GM21619 (cell line): ENCODE measurements around the gene CRACDL.
"Not testable (repeated sequence)": the region's sequence is repeated elsewhere in the genome, so short reads cannot be mapped to it uniquely, and the experiment has no call there.

Experiments
- ATAC-seq: cut with Tn5 transposase; IDR thresholded peaks from one replicate; pipeline ENCODE4 v1.9.1; 2021; ENCODE audit not compliant: unreplicated experiment

The CRACDL gene

DNA sequence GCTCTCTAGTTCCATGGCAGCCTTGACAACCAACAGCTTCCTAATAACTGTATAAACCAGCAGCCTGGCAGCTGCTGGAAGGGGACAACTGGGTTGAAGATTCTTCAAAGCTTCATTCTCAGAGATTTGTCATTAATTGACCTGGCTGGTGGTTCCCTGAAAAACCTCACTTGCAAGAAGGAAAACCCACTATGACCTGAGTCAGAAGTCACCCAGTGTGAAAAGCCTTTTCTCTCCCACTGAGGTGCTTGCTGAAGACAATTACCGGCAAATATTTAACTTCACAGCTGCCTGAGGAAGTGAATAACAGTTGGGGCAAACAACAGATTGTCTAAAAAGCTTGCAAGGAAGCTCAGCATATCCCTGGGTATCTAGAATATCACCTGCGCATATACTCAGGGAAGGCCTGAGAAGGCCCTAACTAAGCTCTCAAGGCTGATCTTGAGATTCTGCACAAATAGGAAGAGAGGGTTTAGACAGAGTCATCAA, 49.9 kb downstream of the CRACDL start:
- ATAC-seq = no peak

DNA sequence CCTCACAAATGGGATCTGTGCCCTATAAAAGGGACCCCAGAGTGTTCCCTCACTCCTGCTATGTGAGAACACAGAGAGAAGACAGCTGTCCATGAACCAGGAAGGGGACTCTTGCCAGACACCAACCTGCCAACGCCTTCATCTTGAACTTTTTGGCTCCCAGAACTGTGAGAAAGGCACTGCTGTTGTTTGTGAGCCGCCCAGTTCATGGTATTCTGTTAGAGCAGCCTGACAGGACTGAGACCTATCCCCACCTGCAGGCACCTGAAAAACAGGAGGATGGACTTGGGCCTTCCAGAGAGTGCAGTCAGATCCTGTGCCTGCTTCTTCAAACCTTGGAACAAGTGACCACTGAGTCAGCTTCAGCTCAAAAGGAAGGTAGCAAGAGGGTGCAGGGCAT, 51.4 kb downstream of the CRACDL start:
- no peak for ATAC-seq

DNA sequence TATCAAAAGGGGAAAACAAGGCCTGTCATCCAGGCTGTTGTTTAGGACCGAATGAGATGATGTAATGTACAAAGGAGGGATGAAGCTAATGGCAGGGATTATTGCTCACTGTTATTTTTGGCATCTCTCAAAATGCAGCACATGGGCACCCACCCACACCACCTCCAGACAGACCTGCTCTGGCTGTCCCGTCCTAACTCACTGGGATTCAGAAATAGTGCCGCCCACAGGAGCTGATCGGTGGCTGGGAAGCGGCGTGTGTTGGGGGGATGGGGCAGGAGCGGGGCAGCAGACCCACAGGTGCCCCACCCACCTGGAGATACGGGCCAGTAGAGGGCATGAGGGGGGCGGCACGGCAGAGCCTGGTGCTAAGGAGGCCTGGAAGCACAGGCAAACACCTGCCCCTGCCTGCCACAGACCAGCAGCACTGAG, 52.2 kb downstream of the CRACDL start:
- no peak for ATAC-seq

DNA sequence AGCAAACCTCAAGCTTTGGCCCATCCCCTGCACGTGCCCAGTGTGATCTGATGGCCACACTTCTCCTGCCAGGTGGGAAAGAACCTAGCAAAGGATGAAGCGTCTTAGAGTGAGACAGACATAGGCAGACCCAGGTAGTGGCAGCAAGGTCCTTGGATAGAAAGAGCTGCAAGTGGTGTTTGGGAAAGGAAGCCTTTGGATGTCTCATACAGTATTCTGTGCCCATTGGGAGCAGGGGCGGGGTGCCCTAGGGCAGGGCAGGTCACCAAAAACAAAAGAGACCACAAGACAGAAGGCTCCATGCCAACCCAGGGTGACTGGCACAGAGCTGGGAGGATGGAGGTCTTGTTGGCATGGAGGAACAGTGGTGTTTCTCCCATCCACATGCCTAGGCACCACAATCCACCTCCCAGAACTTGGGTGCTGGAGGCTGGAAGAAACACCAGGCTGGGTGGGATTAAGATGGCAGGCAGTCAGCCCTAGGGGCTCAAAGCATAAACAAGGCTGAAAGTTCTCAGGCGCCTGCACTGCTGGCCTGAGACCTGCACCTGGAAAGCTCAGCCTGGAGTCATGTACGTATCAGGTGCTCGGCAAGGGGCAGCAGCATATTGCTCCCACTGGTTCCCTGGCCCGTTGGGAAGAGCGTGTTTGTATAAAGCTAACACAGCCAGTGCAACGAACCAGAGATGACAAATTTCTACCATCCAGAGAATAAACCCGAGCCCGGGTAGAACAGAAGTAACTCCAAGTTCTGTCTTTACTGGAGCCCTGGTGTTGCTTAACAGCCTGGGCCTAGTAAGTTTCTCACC, 52.9 kb downstream of the CRACDL start:
- no peak for ATAC-seq

DNA sequence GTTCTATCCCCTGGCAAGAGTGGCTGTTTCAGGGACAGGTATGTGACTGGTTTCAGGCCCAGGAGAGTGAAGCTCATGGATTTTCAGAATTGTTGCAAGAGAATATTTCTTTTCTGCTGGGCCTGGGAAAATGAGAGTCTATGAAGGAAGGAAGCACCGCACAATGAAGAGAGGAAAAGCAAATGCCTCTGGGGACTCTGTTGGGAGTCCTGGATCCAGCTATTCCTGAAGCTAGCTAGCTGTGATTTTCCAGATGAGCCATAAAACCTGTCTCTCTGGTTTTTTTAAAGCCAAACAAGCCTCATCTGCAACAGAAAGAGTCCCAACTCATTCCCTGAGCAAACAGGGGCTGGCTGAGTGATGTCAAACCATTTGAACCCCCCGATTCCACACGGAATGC, 53.7 kb downstream of the CRACDL start:
- no peak for ATAC-seq

- ATAC-seq = no peak
Measured at GRCh38 chr2:98881153-98881650, 54.8 kb downstream of the CRACDL start.

DNA sequence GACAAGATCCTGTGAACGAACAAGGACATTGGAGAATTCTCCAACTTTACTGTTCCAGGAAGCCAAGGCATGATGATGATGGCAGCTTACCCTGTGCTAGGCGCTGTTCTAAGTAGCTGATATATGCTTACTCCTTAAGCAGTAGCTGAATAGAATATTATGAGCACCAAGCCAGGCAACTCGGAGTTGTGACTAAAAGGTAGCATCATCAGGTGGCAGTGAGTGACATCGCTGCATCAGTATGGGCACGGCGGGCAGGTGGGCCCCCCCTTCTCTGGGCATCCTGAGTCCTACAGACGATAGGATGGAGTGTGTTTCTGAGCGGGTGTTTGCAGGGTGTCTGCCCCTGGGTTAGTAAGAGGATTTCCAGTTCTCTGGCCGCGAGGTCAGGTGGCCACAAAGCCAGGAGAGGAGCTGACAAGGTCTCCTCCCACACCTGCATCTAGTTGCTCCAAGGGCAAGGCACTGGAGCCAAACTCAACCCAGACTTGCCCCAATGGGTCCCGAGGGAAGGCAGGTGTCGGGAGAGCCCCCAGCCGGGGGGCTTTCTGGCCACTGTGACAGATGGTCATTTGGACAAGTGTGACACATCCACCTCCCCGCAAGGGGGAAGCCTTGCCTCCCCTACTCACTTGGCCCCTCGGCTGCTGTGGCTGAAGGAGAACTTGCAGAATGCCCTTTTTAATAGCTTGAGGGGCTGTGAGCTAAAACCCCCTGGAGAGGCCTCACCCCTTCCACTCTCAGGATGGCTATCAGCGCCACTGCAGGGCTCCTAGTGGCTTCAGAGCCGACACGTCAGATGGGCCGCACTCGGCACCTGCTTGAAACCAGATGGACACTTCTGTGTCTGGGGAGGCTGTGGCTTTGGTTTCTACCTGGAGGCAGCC, 55.5 kb downstream of the CRACDL start:
- ATAC-seq = no peak

GRCh38 chr2:98877658-98878057, 58.4 kb downstream of the CRACDL start:
- not testable (repeated sequence) for ATAC-seq

DNA sequence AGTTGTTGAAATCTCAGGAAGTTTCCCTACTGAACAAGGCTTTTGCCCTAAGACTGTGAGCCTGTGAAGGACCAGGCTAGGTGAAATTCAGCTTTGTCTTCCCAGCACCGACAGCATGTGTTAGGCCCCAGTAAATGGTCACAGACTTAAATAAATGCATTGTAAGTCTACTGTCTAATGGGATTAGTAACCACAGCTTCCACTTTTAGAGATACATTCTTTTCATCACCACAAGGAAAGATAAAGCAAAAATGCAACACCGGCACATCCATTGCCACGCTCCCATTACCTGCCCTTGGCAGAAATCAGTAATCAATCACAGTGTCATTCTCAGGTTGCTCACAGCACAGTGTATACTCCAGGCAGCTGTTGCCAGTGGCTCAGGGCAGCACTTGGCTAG, 59.3 kb downstream of the CRACDL start:
- ATAC-seq = no peak

DNA sequence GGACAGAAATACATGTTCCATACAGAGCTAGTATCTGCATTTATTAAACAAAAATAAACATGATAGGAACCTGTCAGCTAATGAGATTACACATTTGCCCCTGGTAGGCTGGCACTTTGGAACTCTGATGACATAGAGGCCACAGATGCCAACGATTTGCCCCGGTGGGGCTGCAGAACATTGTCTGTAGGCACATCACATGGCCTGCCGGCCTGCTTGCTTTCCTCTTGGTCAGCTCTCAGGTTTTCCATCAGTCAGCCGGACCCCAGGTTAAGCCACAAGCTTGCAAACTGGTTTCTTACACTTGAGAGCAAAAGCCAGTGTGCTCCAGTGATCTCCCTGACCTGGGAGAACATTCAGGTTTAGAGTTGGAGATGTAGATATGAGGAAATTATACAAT, 60.3 kb downstream of the CRACDL start:
- no peak for ATAC-seq

GRCh38 chr2:98875081-98875728, 60.8 kb downstream of the CRACDL start:
- no peak for ATAC-seq

DNA sequence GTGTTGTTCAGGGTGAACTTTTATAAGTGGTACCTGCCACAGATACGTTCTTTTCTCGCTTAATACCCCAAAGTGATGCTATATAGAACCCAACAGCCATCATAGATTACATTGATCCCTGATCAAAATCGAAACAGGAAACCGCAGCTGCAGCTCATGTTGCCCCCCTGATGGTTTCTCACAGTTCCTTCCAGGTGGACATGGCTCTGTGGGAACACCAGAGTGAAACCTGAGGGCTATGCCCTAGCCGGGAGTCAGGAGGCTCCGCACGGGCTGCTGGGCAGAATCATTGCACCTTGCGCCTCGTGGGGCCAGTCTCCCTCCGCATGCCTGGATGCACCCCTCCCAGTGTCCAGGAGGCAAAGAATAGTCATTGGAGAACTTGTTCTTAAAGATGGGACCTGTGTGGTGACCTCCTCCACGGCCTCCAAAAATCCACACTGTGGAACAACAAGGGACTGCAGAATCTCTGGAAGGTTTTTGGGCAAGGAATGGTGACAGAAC, 61.8 kb downstream of the CRACDL start:
- ATAC-seq = no peak

DNA sequence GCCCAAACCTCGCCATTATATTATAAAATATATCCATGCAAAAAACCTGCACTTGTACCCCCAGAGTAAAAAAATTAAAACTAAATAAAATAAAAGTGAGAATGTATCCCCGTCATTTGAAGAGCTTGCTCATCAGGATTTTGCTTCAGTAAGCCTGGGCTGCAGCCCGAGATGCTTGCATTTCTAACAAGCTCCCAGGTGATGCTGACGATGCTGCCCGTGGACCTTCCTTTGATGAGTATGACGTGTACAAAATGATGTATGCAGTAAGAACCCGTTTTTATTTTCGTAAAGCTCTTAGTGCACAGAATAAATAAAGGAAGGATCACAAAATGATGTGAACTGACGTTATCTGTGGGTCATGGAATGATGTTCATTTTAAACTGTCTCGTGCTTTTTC, 63.5 kb downstream of the CRACDL start:
- ATAC-seq = no peak

DNA sequence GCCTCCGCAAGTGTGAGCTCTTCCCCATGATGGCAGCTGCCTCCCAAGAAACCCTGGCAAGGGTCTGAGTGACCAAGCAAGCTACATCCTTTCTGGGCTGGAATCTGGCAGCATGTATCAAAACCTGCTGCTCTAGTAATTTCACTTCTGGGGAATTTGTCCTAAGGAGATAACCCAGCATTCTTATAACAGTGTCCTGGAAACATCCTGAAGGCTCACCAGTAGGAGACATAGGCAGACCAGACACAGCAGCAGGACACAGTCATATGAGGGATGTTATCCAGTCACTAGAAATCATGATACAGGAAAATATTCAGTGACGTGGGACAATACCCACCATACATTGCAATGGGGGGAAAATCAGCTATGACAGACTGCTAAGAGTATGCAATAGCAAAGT, 64.5 kb downstream of the CRACDL start:
- ATAC-seq = no peak

- no peak for ATAC-seq
Measured at GRCh38 chr2:98870516-98871158, 65.4 kb downstream of the CRACDL start.

DNA sequence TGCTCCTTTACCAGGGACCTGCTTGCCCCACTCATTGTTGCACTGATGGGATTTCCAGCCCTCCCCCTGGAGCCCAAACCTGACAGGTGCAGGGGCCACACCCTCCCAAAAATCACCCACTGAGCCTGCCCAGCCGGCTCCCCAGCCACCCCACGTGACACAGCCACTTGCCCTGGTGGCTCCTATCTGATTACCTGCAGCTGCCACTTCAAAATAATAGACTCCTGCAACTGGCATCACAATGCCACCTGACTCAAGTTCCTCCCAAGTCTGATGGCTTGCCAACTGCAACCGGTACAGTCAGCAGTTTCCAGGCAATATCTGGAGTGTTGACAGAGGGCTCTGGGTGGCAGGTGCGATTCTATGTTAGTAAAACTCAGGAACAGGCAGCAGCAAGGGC, 66.2 kb downstream of the CRACDL start:
- no peak for ATAC-seq

DNA sequence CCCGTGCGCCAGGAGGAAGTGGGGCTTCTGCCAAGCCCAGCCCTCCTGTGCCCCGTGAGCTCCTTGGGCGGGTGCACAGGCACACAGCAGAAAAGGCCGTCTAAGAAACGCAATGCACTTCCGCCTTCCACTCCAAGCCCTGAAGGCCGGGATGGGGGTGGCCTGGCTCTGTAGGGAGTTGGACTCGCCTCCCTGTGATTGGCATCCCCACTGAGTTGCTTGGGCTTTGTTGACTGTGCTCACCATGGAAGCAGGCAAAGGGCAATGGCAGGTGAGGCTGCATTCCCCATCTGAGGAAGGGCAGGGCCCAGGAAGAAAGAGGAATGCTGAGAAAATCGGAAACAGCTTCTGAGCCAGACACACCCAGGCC, 66.8 kb downstream of the CRACDL start:
- ATAC-seq = no peak

DNA sequence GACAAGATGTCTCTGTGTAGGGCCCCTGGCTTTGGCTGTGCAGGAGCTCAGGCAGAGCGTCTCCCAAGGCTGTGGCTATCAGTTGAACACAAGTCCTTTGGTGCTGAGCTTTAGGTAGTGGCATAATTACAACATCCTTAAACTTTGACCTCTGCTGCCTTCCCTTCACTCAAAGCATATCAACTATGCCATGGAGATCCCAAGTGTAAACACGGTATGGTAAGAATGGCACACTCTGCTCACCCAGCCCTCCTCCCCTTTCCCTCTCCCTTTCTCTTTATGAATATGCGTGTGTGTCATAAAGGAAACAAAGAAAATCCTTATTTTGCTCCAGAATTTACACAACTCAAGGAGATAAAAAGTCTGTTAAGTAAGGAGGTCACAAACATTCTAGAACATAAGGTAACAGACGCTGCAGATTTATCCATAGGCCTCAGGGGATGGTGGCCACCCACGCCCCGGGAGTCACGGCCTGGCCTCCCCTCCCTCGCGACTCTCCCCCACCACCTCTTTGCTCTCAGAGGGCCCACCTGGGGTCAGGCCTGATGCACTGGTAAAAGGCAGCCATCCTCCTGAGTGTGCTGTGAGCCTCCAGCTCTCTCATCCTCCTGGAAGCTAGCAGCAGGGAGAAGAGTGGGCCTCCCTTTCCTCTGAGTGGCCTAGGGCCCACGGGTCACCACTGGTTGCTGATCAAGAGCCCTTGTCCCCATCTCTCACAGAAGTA, 67.3 kb downstream of the CRACDL start:
- no peak for ATAC-seq

DNA sequence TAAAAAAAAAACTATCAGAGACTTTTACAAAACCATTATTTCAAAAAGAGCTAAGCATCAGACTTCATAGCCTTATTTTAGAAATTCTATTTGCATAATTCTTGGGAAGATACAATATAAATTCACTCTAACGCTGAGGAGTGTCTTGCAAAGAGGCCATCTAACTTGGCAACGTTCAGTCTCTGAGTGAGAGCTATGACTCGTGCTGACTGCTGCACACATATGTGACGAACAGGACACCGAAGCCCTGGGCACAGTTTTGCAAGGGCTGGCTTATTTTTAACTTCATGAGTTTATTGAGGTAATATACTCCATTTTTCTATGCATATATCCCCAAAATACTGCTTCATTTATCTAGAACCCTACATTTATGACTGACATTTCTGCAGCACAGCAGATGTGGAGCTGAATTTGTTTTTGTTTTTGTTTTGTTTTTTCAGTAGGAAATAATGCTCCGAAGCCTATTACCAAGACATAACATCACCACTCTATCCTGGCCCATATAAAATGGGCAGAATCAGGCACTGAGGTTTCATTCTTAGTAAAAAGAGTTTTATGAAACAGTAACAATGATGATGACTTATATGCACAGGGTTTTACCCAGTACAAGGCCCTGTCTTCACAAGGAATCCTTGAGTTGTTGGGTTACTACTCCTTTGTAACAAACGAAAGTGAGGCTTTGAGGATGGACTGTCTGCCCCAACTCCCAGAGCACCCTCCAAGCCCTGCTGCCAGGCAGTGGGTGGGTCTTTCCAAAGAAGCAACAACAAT, 68.3 kb downstream of the CRACDL start:
- ATAC-seq = no peak
